ENCODE measurements around the gene FHOD3. TPM values are rescaled to one million over a fixed set of nuclear protein-coding genes. Genes with fewer than 3 reads are reported as not detected.

The FHOD3 gene
- total and polyA plus RNA-seq, 2 of the 8 experiments (the other 6 are each of a cell fraction or from before 2014, with no cell fraction given) = 9.7 to 10.5 TPM

DNA sequence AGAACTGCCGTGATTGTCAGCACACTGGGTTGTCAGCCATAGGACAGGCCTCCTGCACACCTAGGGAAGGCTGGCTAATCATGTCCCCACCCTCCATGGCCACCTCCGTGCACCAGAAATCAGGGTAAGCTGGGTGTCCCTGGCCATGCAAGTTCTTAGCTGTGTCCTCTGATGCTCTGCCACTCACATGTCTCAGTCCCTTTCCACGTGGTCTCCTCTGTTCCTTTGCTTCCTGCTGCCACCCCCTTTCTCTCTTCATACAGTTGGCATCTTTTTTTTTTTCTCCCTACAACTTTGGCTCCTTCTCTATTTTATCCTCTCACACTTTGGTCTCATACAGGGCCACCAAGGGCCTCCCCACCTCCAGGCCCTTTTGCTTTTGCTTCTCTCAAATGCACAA is 377.6 kb downstream of the FHOD3 start:
- no peak for TF ChIP-seq GTF2F1 (IDR thresholded peaks at IDR 0.05; ENCODE audit: borderline replicate concordance, low read depth, low read length)
- no peak for TF ChIP-seq SIN3A (conservative IDR thresholded peaks at IDR 0.05 in 1 of 2, IDR thresholded peaks at IDR 0.05 in 1 of 2; ENCODE audit: low read depth in 1 of 2, low read length in 2 of 2)
- no peak for TF ChIP-seq TCF12 (IDR thresholded peaks at IDR 0.05; ENCODE audit: low read depth, low read length)
- TF ChIP-seq RBBP5 (IDR thresholded peaks at IDR 0.05; ENCODE audit: borderline replicate concordance, low read depth, low read length) = no peak
- TF ChIP-seq SIRT6 (IDR thresholded peaks at IDR 0.05; ENCODE audit: low read length) = no peak
- TF ChIP-seq YY1 (IDR thresholded peaks at IDR 0.05; ENCODE audit: low read depth, low read length) = no peak
- no peak for TF ChIP-seq BRCA1 (IDR thresholded peaks at IDR 0.05; ENCODE audit: low read depth, low read length)
- TF ChIP-seq CBX5 (IDR thresholded peaks at IDR 0.05; ENCODE audit: low read depth, low read length) = no peak
- TF ChIP-seq KDM4A (IDR thresholded peaks at IDR 0.05; ENCODE audit: low read depth, low read length, severe bottlenecking) = no peak
- no peak for TF ChIP-seq CHD2 (IDR thresholded peaks at IDR 0.05; ENCODE audit: low read length)
- no peak for TF ChIP-seq FOSL1 (IDR thresholded peaks at IDR 0.05; ENCODE audit: insufficient read depth, low read depth, low read length)
- no peak for TF ChIP-seq RNF2 (IDR thresholded peaks at IDR 0.05; ENCODE audit: borderline replicate concordance, low read depth, low read length, missing control alignments, poor library complexity, severe bottlenecking)
- Histone ChIP-seq H4K91ac (replicated peaks; ENCODE audit: insufficient read length, low read length) (no peak overlapping the region), H4K5ac (ENCODE audit: insufficient read length, low read depth, low read length) (no peak overlapping the region), H4K8ac (ENCODE audit: extremely low read depth, insufficient read depth, low read length) (no peak overlapping the region), H3K56ac (replicated peaks; ENCODE audit: insufficient read length, low read depth, low read length) (no peak overlapping the region), H3K4me2 (ENCODE audit: insufficient read depth in 1 of 2, low read depth in 2 of 2, low read length in 2 of 2) (no peak overlapping the region), H3K9ac (replicated peaks in 1 of 4; ENCODE audit: extremely low read depth in 1 of 4, low read depth in 3 of 4, low read length in 3 of 4) (no peak overlapping the region), H2AFZ (ENCODE audit: low read length) (no peak overlapping the region), H3K4me3 (ENCODE audit: extremely low read depth in 1 of 4, insufficient read depth in 2 of 4, low read depth in 3 of 4, low read length in 4 of 4) (no peak overlapping the region), H3K79me1 (ENCODE audit: low read depth, low read length) (no peaks in the 10 kb centered on the region), H3K23me2 (ENCODE audit: low read depth, low read length) (no peaks in the 10 kb centered on the region), H3K23ac (ENCODE audit: insufficient read length) (no peak overlapping the region), H2BK15ac (ENCODE audit: low read length) (no peak overlapping the region), H2BK20ac (ENCODE audit: low read length) (no peak overlapping the region), H2BK120ac (replicated peaks; ENCODE audit: low read depth, low read length) (no peak overlapping the region), H3K9me3 (ENCODE audit: insufficient read depth in 2 of 2, low read depth in 1 of 2, low read length in 1 of 2) (no peaks in the 10 kb centered on the region; a peak in 1 of 4 replicates), H2AK5ac (ENCODE audit: low read depth, low read length) (no peak overlapping the region), H4K20me1 (replicated peaks in 1 of 2; ENCODE audit: control insufficient read depth in 1 of 2, insufficient read depth in 2 of 2, low read length in 2 of 2) (no peaks in the 10 kb centered on the region), H3K4ac (replicated peaks; ENCODE audit: insufficient read length, low read depth, low read length) (no peak overlapping the region), H3K27me3 (replicated peaks in 1 of 4; ENCODE audit: control insufficient read depth in 3 of 4, extremely low read depth in 1 of 4, insufficient read depth in 3 of 4, low read length in 3 of 4) (no peaks in the 10 kb centered on the region), H2BK5ac (ENCODE audit: low read depth, low read length) (no peak overlapping the region), H3K14ac (ENCODE audit: insufficient read length) (no peak overlapping the region), H3K79me2 (ENCODE audit: control insufficient read depth in 1 of 2, insufficient read depth in 2 of 2, low read length in 2 of 2) (no peaks in the 10 kb centered on the region), H3K27ac (ENCODE audit: low read depth, low read length) (no peak overlapping the region), H3K4me1 (replicated peaks in 1 of 4; ENCODE audit: control insufficient read depth in 3 of 4, insufficient read depth in 4 of 4, low read length in 3 of 4) (peaks cover 0 to 2% (median under 1%) of the 10 kb centered on the region in 4 experiments; a peak in 3 of 7 replicates), H2BK12ac (ENCODE audit: low read depth, low read length) (no peak overlapping the region), H3K18ac (ENCODE audit: extremely low read depth, low read length) (no peak overlapping the region), H3K36me3 (ENCODE audit: control insufficient read depth in 2 of 4, insufficient read depth in 4 of 4, low read length in 3 of 4) (no peaks in the 10 kb centered on the region)
- 85% methylated on average over 3 of the region's 3 CpGs; no CpG with 5 or more reads in 1 of the 2 experiments for WGBS, 2 experiments (ENCODE audit: extremely low coverage in 1 of 2, insufficient coverage in 1 of 2, insufficient read length in 1 of 2, insufficient replicate concordance in 2 of 2, low coverage in 1 of 2, low lambda C conversion rate in 2 of 2, missing lambda C conversion rate in 1 of 2)
- FAIRE-seq (no peak), DNase-seq (ENCODE audit: low read depth in 1 of 2, low spot score in 2 of 2) (no peak)
- CTCF ChIA-PET (ENCODE audit: partially characterized antibody) = interaction anchor here (1.7 to 6.3 kb wide), 3 partner anchors 13 to 263 kb away, joined by 3 to 46 read pairs (median 4); no protein-coding TSS in a partner anchor
- POLR2A ChIA-PET (ENCODE audit: partially characterized antibody) = no interaction called here
